Measurements from ENCODE around the gene ESF1. TPM values are rescaled to one million over a fixed set of nuclear protein-coding genes. Genes with fewer than 3 reads are reported as not detected.

The ESF1 gene
- total and polyA plus RNA-seq, 10 of the 15 experiments (the other 5 are each of a cell fraction or from before 2014, with no cell fraction given), result 9.2 to 36.2 (median 18.4) TPM

- RAD21 ChIA-PET (ENCODE audit: unreplicated experiment), result no interaction called here
- Histone ChIP-seq H3K36me3 (ENCODE audit: control insufficient read depth in 2 of 2, insufficient read depth in 2 of 2, low read length in 1 of 2) (peaks cover 0 to 3% of the 10 kb centered on the region in 2 experiments), H3K27ac (ENCODE audit: control insufficient read depth, insufficient read depth) (no peak overlapping the region), H4K20me1 (ENCODE audit: control insufficient read depth, insufficient read depth) (no peaks in the 10 kb centered on the region), H3K27me3 (replicated peaks in 1 of 2; ENCODE audit: control insufficient read depth in 2 of 2, insufficient read depth in 2 of 2, low read length in 1 of 2) (no peaks in the 10 kb centered on the region), H2AFZ (ENCODE audit: control insufficient read depth, low read depth, low read length) (no peak overlapping the region), H3K4me2 (ENCODE audit: control insufficient read depth, insufficient read depth) (no peak overlapping the region), H3K79me2 (ENCODE audit: control insufficient read depth, insufficient read depth, low read length) (no peaks in the 10 kb centered on the region), H3K4me3 (no peak overlapping the region), H3K9ac (ENCODE audit: control insufficient read depth, insufficient read depth, low read length) (no peak overlapping the region), H3K9me3 (replicated peaks; ENCODE audit: control insufficient read depth, insufficient read depth, low read length) (no peaks in the 10 kb centered on the region), H3K4me1 (ENCODE audit: control insufficient read depth, insufficient read depth, low read length) (no peaks in the 10 kb centered on the region)
- in situ Hi-C loops (cut with MboI), result no loop called here
- ATAC-seq (no peak), DNase-seq (ENCODE audit: low read depth, low spot score) (no peak), FAIRE-seq (no peak)
- BruUV-seq (replicated peaks), result no TSS peak
- SMC1A ChIA-PET (ENCODE audit: uncharacterized antibody, unreplicated experiment), result interaction anchor here (0.6 to 1.2 kb wide), 3 partner anchors 16 to 992 kb away, joined by 3 to 4 read pairs (median 3); no protein-coding TSS in a partner anchor
- TF ChIP-seq MXI1 (IDR thresholded peaks at IDR 0.05; ENCODE audit: low read depth, low read length) (no peak), RFX5 (IDR thresholded peaks at IDR 0.05; ENCODE audit: low read depth, low read length) (no peak), TARDBP (IDR thresholded peaks at IDR 0.05; ENCODE audit: borderline replicate concordance) (no peak), SMAD1 (IDR thresholded peaks at IDR 0.05; ENCODE audit: low read depth, partially characterized antibody) (no peak), BCLAF1 (IDR thresholded peaks at IDR 0.05) (no peak), MEF2A (IDR thresholded peaks at IDR 0.05; ENCODE audit: insufficient read depth, low read depth, low read length) (no peak), NRF1 (conservative IDR thresholded peaks at IDR 0.05; ENCODE audit: low read depth, low read length) (no peak), DPF2 (IDR thresholded peaks at IDR 0.05) (no peak), SKIL (IDR thresholded peaks at IDR 0.05; ENCODE audit: low read depth, poor library complexity, severe bottlenecking) (no peak), EGR1 (IDR thresholded peaks at IDR 0.05; ENCODE audit: borderline replicate concordance in 1 of 2, low read depth in 2 of 2, low read length in 2 of 2) (no peak), NFYB (IDR thresholded peaks at IDR 0.05; ENCODE audit: insufficient read depth, low read depth, low read length) (no peak), CHD4 (IDR thresholded peaks at IDR 0.05) (no peak), RAD51 (IDR thresholded peaks at IDR 0.05) (no peak)
- intact Hi-C loops (cut with micrococcal nuclease; ENCODE audit: unreplicated experiment), result no loop called here
- WGBS (ENCODE audit: insufficient coverage, insufficient replicate concordance, low lambda C conversion rate, missing lambda C conversion rate), result 91% methylated on average over 3 of the region's 3 CpGs
- CTCF ChIA-PET, result interaction anchor here (0.9 to 1.6 kb wide), 2 partner anchors 32 to 57 kb away, joined by 3 to 5 read pairs; no protein-coding TSS in a partner anchor
- POLR2A ChIA-PET, result interaction anchor here (0.6 kb wide), 1 partner anchor 297 kb away, joined by 3 read pairs; no protein-coding TSS in a partner anchor
These were observed 44.7 kb downstream of the ESF1 start for GRCh38 chr20:13739731-13740649.

Data from GM12878 (cell line).